ENCODE measurements around the gene SDSL.

The SDSL gene

DNA sequence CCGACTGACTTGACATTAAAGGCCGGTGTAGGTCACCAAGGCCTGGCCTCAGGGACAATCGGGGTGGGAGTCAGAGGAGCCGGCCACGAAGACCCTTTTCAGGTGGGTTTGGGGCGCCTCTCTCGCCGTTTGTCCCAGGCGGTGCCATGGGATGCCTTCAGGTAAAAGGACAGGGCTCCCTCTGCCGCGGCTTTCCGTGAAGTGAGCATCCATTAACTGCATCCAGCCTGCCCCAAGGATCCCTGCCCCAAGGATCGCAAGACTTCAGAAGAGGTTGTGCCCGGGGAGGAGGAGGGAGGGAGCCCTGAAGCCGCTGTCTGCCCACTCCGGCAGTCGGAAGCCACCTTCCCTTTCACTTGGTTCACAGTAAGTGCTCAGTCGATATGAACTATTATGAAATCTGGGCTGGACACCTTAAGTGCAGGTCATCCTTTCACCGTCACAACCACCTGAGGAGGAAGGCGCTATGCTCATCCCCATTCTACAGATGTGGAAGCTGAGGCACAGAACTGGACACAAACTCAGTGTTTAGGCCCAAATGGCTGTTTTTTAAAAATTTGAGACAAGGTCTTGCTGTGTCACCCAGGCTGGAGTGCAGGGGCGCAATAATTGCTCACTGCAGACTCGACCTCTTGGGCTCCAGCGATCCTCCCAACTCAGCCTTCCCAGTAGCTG is 19.5 kb upstream of the SDSL start:
- TF ChIP-seq, protein P1, sequence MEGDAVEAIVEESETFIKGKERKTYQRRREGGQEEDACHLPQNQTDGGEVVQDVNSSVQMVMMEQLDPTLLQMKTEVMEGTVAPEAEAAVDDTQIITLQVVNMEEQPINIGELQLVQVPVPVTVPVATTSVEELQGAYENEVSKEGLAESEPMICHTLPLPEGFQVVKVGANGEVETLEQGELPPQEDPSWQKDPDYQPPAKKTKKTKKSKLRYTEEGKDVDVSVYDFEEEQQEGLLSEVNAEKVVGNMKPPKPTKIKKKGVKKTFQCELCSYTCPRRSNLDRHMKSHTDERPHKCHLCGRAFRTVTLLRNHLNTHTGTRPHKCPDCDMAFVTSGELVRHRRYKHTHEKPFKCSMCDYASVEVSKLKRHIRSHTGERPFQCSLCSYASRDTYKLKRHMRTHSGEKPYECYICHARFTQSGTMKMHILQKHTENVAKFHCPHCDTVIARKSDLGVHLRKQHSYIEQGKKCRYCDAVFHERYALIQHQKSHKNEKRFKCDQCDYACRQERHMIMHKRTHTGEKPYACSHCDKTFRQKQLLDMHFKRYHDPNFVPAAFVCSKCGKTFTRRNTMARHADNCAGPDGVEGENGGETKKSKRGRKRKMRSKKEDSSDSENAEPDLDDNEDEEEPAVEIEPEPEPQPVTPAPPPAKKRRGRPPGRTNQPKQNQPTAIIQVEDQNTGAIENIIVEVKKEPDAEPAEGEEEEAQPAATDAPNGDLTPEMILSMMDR (IDR thresholded peaks at IDR 0.05; ENCODE audit: borderline replicate concordance, insufficient read depth, low read depth, low read length), result no peak
- no peak overlapping the region for H3K4me3 ChIP-seq (ENCODE audit: low read depth, low read length)

DNA sequence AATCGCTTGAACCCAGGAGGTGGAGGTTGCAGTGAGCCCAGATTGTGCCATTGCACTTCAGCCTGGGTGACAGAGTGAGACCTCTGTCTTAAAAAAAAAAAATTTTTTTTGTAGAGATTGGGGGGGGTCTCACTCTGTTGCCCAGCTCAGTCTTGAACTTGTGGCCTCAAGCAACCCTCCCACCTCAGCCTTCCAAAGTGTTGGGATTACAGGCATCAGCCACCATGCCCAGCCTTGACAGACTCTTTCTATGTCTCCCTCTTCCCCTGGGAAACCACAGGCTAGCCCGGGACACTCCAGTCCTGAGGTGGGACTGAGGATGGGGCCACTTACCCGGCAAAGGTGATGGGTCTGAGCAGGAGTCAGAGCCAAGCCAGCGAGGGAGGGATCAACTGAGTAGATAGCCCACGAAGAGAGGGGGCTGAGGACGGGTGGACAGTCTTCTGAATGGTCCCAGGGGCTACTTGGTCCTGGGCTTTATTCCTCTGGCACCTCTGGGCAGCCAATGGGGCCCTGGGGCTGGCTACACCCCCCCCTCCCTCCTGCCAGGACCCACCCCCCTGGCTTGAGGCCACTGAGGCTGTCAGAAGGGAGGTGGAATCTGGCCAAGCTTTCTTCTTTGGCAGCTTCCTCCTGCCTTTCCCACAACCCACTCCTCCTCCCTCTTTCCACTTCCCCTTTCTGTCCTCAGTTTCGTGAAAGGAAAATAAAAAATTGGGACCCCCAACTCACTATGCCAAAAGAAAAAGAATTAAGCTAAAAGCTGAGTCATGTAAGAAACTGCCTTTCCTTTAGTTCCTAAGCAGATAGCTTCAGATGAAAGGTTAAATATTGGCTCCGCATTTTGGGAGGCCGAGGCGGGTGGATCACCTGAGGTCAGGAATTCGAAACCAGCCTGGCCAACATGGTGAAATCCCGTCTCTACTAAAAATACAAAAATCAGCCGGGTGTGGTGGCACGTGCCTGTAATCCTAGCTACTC is 18.5 kb upstream of the SDSL start, which contains the start of gene SDS:
SDS (minus strand) TSS at position 453 of the 981 bp plus-strand sequence. CDS start 4,179 bp downstream, outside the sequence.
- no peak within 1 kb of the TSS for H3K4me3 ChIP-seq (ENCODE audit: low read depth, low read length)
- TF ChIP-seq, protein P1 (IDR thresholded peaks at IDR 0.05; ENCODE audit: borderline replicate concordance, insufficient read depth, low read depth, low read length), result no peak

DNA sequence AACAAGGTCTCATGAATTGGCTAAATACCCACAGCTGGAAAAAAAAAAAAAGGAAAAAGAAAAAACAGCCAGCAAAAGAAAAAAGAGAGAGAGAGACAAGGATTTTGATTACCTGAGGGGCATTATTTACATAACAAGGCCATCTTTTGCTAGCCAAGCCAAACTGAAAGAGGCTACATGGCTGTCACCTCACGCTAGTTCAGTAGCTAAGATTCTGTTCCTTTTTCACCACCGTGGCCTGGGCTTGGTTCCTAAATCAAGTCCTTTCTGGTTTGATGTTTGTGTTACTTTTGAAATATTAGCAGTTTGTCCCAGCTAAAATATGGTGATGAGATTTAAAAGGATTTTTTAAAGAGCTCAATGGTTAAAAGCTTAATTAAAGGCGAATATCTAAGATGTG is 16.5 kb upstream of the SDSL start:
- TF ChIP-seq, protein P1 (IDR thresholded peaks at IDR 0.05; ENCODE audit: borderline replicate concordance, insufficient read depth, low read depth, low read length), result no peak

DNA sequence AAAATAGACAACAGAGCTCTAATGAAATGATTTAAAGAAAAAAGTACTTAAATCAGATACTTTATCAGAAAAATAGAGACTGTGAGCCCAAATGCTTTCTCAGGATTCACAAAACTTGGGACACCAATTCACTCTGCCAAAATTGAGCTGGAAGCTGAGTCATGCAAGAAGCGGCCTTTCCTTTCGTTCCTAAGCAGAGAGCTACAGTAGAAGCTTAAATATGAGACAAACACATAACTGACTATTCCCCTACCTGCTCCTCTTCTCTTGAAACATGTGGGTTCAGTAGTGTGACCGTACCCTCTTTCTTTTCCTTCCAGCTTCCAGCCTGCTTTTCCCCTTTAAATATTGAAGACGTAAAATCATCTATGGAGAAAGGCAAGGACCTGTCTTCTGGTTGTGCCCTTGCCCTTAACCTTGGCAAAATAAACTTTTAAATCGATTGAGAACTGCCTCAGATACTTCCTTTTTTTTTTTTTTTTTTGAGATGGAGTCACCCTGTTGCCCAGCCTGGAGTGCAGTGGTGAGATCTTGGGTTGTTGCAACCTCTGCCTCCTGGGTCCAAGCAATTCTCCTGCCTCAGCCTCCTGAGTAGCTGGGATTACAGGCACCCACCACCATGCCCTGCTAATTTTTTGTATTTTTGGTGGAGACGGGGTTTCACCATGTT is 14.1 kb upstream of the SDSL start:
- TF ChIP-seq, protein P1 (IDR thresholded peaks at IDR 0.05; ENCODE audit: borderline replicate concordance, insufficient read depth, low read depth, low read length), result no peak
- no peak overlapping the region for H3K4me3 ChIP-seq (ENCODE audit: low read depth, low read length)

More for the DNA sequence above, 16.5 kb upstream of the SDSL start:
- H3K4me3 ChIP-seq (ENCODE audit: low read depth, low read length), result no peak overlapping the region

DNA sequence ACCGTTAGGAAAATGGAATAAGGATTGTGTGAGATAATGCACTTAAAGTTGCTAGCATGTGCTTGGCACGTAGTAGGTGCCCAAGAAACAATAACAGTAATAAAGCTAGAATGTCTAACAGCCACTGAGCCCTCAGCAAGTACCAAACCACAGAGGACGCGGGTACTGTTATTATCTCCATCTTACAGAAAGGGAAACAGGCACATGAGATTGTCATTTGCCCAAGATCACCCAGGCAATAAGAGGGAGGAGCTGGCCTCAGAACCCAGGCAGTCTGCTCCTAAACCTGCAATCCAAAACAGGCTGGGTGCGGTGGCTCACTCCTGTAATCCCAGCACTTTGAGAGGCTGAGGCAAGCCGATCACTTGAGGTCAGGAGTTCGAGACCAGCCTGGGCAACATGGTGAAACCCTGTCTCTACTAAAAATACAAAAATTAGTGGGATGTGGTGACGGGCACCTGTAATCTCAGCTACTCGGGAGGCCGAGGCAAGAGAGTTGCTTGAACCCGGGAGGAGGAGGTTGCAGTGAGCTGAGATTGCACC is 13.4 kb upstream of the SDSL start:
- no peak overlapping the region for H3K4me3 ChIP-seq (ENCODE audit: low read depth, low read length)
- TF ChIP-seq, protein P1 (IDR thresholded peaks at IDR 0.05; ENCODE audit: borderline replicate concordance, insufficient read depth, low read depth, low read length), result no peak

DNA sequence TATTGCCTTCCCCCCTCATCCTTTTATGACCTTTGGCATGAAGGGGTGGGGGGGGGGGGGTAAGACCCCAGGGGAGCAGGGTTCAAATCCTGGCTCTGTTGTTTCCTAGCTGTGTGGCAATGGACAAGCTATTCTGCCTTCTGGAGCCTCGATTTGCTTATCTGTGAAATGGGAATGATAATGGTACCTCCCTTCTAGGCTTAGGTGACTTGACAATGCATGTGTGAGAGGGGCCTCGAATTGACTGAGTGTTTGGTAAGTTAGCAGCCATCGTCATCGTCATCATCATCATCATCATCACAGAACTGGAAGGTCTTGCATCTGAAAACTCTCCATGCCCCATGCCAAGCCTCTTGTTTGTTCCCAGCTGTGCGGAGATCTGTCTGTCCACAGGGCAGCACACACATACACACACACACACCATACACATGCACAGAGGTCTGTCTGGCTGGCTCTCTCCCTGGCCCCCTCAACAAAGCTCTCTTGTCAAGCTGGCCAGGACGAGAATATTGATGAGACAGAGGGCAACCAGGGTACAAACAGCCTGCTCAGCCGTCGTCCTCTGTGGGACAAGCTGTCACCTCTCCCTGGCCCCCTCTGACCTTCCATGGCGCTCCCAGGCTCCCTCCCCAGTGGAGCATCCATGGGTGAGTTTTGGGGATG is 12.6 kb upstream of the SDSL start:
- TF ChIP-seq, protein P1 (IDR thresholded peaks at IDR 0.05; ENCODE audit: borderline replicate concordance, insufficient read depth, low read depth, low read length), result no peak
- no peak overlapping the region for H3K4me3 ChIP-seq (ENCODE audit: low read depth, low read length)
